Activated CD4-positive, alpha-beta T cell treated with anti-CD3 and anti-CD28 coated beads, Interleukin-2, amount 50 U/mL, for 48 hours (primary cell): ENCODE data around the gene CYP20A1.
"Not testable (repeated sequence)": the region's sequence is repeated elsewhere in the genome, so short reads cannot be mapped to it uniquely, and the experiment has no call there.

ENCODE experiments used
- DNase-seq, 2 experiments: peaks; one replicate each; pipeline ENCODE4 v3.0.0-alpha.2; 2020

CYP20A1 gene, protein sequence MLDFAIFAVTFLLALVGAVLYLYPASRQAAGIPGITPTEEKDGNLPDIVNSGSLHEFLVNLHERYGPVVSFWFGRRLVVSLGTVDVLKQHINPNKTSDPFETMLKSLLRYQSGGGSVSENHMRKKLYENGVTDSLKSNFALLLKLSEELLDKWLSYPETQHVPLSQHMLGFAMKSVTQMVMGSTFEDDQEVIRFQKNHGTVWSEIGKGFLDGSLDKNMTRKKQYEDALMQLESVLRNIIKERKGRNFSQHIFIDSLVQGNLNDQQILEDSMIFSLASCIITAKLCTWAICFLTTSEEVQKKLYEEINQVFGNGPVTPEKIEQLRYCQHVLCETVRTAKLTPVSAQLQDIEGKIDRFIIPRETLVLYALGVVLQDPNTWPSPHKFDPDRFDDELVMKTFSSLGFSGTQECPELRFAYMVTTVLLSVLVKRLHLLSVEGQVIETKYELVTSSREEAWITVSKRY

DNA sequence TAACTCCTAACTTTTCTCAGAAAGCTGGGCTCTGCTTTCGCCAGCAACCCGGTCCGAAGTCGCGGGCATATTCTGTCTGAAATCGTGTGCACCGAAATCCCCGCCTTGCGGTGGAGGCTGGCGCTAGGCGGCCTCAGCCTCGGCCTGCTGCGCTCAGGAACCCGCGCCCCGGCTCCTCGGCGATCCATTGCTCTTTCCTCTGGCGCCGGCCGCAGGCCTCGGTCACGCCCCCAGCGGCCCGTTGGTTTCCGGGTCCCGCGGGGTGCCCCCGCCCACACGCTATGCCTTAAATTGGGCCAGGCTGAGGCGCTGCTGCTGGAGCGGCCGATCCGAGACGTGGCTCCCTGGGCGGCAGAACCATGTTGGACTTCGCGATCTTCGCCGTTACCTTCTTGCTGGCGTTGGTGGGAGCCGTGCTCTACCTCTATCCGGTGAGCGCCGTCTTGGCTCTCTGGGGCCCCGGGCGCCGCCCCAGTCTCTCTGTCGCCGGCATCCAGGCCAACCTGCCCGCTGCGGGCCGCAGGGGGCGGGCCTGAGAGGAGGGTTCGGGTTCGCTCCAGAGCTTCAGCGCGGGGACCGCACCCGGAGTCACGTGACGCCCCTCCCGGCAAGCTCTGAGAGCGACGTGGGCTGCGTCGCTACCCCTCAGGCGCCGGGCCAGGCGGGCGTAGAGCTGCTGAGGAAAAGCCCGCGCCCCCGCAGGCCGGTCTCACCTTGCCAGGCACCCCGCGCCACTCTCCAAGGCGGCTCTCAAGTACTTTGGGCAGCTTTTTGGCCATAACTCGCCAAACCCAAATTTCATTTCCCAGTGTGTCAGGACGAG is at the start of gene CYP20A1:
Gene CYP20A1 (plus strand): TSS at position 315 of the 823 bp plus-strand sequence. CDS start 45 bp downstream, at position 360.
- peak; percentile 97 for DNase-seq

DNA sequence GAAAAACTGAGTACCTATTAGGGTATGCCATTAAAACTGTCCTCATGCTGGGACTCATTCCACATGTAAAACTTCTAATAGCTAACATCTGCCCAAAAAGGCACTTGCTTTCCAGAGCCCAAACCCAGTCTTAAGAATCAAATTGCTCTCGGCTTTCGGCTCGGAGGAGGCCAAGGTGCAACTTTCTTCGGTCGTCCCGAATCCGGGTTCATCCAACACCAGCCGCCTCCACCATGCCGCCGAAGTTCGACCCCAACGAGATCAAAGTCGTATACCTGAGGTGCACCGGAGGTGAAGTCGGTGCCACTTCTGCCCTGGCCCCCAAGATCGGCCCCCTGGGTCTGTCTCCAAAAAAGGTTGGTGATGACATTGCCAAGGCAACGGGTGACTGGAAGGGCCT is 48.3 kb upstream of the CYP20A1 start:
- not testable (repeated sequence) for DNase-seq

DNA sequence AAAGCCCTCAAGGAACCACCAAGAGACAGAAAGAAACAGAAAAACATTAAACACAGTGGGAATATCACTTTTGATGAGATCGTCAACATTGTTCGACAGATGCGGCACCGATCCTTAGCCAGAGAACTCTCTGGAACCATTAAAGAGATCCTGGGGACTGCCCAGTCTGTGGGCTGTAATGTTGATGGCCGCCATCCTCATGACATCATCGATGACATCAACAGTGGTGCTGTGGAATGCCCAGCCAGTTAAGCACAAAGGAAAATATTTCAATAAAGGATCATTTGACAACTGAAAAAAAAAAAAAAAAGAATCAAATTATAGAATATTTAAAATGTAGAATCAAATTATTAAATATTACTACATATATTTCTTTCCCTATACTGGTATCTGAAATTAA is 47.8 kb upstream of the CYP20A1 start:
- DNase-seq = not testable (repeated sequence)

DNA sequence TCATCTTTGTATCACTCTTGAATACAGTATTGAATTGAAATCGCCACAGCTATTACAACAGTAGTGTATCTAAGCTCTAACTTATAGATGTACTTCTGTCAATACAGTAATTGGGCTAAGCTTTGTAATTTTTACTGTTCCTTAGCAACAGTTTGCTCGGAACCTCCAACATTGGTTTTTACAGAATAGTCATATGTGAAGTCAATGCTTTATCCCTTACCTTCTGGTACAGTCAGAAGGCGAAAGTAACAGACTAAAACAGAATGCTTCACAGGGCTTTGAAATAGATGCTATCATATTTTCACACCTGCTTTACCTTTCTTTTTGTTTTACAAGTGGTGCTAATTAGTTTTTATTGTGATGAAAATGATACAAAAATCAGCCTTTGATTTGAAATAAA is 46.9 kb upstream of the CYP20A1 start:
- DNase-seq = no peak

DNA sequence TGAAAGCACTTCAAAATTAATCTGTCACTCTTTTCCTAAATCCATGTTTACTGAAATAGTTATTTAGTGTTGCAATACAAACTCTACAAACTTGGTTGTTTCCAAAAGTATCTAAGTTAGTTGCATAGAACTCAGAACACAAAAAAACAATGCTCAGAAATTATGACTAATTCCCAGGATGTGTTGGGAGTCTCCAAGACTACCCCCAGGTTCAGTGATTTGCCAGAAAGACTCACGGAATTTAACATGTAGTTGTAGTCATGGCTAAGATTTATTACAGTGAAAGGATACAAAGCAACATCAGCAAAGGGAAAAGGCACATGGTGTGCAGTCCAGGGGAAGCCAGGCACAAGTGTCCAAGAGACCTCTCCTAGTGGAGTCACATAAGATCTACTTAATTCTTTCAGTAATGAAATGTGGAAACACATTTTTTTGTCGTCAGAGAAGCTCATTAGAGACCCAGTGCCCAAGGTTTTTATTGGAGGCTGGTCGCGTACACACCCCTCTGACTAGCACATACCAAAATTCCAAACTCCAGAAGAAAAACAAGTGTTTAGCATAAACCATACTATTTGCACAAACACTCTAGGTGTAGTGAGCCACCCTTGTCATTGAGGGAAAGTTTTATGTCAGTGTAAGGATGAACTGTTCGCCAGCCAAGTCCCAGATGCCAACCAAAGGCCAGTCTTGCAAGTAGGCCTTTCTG is 43.3 kb upstream of the CYP20A1 start:
- DNase-seq = no peak

DNA sequence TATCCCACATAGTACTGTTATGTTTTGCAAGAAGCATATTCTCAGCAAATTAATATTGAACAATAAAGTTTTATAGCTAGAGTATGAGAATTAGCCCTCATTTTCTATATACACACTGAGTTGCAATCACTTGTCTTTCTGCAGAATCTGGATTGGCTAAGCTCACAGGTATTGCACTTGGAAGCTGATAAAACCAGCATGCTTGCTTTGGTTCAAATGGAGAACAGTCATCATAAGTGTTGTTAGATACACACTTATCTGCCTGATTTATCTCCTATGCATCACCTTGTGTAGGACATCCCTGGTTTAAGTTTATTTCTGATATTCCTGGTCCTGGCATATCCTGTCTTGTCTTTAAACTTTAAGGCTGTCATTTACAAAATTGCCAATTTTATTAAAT is 38.0 kb upstream of the CYP20A1 start:
- DNase-seq = no peak

DNA sequence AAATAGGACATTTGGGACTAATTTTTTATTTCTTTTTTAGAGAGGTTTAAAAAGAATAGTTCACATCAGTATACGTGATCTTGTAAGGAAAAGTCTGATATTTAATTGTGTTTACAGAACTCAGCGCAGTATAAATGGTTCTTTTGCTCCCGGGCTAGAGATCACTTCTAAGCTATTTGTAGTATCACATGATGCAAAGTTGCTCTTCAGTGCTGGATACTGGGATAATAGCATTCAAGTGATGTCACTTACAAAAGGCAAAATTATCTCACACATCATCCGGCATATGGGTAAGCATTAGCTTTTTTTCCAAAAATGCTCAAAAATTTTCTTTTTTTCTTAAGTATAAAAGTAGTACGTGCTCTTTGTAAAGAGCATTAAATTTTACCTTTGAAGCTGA is 37.4 kb upstream of the CYP20A1 start:
- DNase-seq = no peak

DNA sequence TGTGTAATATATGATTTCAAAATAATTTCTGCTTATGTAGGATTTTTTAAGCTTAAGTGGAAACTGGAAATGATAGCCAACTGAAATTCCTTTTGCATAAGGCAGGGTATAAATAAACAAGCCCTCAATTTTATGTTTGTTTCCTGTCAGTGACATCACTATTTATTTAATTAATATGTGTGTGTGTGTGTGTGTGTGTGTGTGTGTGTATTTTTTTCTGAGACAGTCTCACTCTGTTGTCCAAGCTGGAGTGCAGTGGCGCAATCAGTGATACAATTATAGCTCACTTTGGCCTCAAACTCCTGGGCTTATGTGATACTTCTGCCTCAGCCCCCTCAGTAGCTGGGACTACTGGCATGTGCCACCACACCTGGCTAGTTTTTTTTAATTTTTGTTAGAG is 29.3 kb upstream of the CYP20A1 start:
- DNase-seq = no peak

DNA sequence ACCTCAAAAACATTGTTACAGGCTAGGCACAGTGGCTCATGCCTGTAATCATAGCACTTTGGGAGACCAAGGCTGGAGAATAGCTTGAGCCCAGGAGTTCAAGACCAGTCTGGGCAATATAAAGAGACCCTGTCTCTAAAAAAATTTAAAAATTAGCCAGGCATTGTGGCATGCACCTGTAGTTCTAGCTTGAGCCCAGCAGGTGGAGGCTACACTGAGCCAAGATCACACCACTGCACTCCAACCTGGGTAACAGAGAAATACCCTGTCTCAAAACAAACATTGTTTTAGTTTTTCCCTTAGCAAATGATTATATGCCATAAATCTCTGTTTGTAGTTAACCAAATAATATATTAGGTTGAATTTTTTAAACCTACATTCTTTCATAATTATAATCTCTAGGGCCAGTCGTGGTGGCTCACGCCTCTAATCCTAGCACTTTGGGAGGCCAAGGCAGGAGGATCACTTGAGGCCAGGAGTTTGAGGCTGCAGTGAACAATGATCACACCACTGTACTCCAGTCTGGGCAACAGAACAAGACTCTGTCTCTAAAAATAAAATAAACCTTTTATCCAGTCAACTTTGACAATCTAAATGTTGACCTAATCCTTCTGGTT is 13.3 kb upstream of the CYP20A1 start:
- peak; percentile 23 to 36 for DNase-seq

DNA sequence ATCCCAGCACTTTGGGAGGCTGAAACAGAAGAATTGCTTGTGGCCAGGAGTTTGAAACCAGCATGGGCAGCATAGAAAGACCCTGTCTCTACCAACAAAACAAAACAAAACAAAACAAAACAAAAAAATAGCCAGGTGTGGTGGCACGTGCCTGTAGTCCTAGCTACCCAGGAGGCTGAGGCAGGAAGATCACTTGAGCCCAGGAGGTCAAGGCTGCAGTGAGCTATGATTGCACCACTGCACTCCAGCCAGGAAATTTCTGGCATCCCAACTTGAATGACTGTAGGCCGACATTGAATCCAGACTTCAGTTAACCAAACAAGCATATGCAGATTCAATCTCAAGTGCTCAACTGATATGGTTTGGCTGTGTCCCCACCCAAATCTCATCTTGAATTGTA is 9.1 kb upstream of the CYP20A1 start:
- not testable (repeated sequence) for DNase-seq

DNA sequence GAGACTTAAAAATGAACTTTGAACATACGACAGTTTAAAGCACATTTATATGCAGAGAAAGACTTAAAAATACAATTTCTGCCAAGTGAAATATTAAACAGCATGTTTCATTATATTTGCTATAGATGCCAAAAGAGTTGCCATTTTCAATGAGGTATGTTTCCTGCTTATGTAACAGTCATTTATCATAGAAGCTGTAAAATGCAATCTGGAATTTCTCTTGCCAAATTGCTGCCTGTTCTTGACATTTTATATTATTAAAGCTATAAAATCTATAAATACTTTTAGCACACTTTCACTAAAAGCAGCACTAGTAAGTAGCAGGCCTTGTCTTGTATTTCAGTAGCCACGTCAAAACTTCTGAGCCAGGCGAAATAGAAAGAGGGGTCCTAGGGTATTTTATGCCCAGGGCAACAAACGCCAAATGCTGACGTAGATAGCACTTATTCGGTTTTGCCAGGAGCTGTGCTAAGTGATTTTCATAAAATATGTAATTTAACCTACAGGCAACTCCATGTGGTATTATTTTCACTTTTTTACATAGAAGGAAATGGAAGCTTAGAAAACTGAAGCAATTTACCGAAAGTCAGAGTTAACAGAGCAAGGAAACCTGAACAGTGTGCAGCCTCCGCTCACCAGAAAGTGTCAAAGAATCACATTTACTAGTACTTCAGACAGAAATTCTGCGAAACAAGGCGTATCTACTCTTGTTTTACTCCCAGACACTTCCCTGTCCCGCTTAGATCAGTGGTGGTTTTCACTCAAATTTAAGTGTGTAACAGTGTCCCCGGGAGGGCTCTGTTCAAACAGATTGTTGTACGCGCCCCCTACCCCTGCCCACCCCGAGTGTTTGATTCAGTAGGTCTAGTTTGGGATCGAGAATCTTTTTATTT is 1.2 kb upstream of the CYP20A1 start:
- DNase-seq = peak in 1 of 2 experiments; percentile 8

DNA sequence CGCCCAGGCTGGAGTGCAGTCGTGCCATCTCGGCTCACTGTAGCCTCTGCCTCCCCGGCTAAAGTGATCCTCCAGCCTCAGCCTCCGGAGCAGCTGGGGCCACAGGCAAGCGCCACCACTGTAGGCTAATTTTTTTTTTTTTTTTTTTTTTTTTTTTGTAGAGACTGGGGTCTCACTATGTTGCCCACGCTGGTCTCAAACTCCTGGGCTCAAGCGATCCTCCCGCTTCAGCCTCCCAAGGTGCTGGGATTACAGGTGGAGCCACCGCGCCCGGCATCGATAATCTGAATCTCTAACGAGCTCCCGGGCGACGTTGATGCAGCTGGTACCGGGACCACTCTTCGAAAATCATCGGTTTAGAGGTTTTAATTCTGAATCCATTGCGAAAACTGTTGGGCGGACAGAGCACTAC is 520 bp upstream of the CYP20A1 start:
- DNase-seq = no peak

DNA sequence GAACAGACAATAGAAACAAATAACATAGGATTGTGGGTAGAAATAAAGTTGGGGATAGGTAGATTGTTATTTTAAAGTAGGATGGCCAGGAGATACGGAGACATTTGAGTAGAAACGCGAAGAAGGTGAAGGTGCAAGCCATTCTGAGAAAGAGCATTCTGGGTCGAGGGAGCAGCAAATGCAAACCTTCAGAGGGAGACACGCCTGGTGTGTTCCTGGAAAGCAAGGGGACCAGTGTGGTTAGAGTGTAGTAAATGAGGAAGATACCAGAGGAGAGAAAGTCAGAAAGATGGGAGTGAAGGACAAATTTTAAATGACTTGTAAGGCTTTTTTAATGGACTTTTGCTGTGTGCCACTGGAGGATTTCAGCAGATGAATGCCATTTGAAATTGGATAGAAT is 1.7 kb downstream of the CYP20A1 start:
- no peak for DNase-seq

DNA sequence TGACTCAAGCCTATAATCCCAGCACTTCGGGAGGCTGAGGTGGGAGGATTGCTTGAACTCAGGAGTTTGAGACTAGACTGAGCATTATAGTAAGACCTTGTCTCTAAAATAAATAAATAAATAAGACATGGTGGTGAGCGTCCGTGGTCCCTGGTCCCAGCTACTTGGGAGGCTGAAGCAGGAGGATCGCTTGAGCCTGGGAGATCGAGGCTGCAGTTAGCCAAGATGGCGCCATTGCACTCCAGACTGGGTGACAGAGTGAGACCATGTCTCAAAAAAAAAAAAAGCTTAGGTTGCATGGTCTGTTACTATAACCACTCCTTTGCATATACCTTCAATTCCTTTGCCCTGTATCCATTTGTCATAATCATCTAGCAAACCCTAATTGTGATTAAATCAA is 3.7 kb downstream of the CYP20A1 start:
- no peak for DNase-seq

DNA sequence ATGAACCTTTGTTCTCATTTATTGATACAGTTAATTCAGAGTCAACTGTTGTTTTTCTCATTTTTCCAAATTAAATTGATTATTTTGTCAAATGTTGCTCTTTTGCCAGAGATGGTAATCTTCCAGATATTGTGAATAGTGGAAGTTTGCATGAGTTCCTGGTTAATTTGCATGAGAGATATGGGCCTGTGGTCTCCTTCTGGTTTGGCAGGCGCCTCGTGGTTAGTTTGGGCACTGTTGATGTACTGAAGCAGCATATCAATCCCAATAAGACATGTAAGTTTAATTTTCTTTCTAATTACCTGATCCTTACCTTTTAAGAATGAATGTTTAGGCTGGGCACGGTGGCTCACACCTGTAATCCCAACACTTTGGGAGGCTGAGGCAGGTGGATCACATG is 7.8 kb downstream of the CYP20A1 start:
- DNase-seq = no peak

DNA sequence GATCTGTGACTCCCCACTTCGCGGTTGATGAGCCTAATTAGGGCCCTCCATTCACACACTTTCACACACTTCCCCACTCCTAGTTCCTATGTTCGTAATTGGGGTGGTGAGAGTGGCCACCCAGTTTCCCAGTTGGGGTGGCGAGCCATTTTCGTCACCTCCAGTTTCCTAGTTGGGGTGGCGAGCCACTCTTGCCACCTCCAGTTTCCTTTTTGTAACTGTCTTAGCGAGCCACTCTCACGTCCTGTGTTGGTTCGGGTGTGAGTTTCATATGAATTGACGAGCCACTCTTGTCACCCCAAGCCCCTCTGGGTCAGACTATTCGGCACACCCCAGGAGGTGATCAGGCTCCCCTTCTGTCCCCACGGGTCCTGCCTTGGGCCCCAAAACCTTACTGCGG is 14.0 kb downstream of the CYP20A1 start:
- DNase-seq = no peak

DNA sequence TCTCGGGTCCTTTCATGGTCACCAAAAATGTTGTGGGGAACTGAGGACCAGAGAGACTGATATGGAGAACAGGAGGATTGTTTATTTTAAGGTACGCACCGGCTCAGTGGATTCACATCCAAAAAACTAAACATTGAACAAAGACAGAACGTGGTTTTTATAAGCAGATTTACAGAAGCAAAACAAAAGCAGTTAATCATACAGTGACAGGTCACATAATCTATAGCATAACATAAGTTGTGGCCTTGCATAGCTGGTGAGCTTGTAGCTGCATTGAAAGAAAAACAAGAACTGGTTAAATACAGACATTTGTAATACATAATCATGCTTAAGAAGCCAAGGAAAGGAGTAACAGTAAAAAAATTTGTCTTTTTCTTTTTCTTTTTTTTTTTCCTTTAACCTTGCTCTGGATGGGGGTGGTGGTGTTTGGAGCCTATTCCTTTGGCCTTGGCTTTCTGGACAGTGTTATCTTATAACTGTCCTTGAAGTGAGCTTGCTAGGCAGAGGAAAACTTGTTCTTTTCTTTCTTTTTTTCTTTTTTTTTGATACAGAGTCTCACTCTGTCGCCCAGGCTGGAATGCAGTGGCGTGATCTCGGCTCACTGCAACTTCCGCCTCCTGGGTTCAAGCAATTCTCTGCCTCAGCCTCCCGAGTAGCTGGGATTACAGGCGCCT is 14.7 kb downstream of the CYP20A1 start:
- not testable (repeated sequence) for DNase-seq

DNA sequence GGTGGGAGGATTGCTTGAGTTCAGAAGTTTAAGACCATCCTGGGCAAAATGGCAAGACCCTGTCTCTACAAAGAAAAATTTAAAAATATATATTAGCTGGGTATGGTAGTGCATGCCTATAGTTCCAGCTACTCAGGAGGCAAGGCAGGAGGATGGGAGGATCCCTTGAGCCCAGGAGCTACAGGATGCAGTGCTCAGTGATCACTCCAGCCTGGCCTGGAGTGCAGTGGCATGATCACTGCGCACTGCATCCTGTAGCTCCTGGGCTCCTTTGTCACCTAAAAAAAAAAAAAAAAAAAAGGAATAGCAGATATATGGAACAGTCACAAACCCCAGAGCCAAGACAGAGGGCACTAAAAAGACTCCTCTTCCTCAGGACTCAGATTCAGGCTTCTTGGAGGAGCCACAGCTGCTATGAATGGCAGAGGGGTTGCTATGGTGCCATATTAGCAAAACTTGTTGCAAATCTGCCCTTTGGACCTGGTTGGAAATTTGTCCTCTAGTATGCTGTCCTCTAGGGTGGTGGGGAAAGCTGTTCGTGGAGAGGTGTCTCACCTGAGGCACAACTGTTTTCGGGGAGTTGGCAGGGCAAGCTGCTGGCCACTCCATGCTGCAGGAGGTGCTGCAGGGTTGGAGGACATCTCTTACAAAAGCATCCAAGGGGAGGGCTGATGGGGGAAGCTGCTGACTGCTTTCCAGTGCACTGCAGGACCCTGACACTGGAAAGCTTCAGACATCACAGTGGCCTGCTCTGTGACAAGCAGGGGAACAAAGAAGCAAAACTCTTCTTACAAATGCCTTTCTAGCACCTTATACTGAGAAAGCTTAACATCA is 22.7 kb downstream of the CYP20A1 start:
- no peak for DNase-seq

DNA sequence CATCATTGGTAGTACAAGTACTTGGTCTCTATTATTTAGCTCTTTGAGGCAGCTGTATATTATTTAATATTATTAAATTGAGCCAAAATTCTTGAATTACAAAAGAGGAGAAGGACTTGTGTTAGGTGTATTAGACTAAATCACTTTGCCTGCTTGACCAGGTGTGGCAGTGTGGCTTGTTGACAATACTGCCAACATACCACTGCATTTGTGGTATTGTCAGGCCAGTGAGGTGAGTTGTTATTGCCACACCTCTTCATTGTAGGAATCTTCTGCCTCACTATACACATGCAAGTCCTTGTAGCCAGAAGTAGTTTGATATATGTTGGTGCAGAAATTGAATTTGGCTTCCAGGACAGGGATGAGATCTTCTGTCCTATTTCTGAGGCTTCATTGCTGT is 40.5 kb downstream of the CYP20A1 start:
- DNase-seq = no peak

DNA sequence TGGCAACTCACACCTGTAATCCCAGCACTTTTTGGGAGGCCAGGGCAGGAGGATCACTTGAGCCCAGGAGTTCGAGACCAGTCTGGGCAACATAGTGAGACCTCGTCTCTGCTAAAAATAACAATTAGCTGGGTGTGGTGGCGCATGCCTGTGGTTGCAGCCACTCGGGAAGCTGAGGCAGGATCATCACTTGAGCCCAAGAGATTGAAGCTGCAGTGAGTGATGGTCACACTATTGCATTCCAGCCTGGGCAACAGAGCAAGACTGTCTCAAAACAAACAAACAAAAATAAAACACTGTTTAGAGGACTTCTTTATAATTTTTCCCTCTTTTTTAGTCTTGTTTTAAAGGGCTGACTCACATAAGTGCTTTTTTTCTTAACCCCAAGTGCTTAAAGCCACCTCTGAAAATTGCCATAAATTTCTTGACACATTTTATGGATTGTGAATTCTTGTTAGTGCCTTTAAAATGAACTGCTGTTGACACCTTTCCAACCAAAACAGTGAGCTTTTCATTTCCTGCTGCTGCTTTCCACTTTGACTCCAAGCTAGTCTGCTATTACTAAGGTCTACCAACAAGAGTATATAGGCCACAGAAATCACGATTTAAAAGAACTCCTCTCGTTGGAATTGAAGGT is 41.7 kb downstream of the CYP20A1 start:
- no peak for DNase-seq
